Transverse colon (tissue), 3 donors: ENCODE data around the gene BEST4.

Experiments used
- POLR2A ChIP-seq: fragments of 450-650 bp; IDR thresholded peaks from one replicate; pipeline ENCODE4 v1.6.1; 2016; ENCODE audit warnings: antibody characterized with exemption, mild to moderate bottlenecking, moderate library complexity
- TF ChIP-seq, protein P1 (sequence below), 5 experiments: fragments of 200-600 bp in 3 of 5; fragments of 450-650 bp in 2 of 5; sonication (generic) in 3 of 5; IDR thresholded peaks; 1 replicate in 2 of 5; 2 replicates in 3 of 5; pipeline ENCODE4 v1.5.1; 2016 to 2017; ENCODE audit warnings: antibody characterized with exemption in 5 of 5, inconsistent platforms in 3 of 5, mild to moderate bottlenecking in 2 of 5, moderate library complexity in 1 of 5

GRCh38 chr1:44830900-44831304 lies 42.9 kb upstream of the BEST4 start:
- no peak for TF ChIP-seq POLR2A
- TF ChIP-seq, protein P1, sequence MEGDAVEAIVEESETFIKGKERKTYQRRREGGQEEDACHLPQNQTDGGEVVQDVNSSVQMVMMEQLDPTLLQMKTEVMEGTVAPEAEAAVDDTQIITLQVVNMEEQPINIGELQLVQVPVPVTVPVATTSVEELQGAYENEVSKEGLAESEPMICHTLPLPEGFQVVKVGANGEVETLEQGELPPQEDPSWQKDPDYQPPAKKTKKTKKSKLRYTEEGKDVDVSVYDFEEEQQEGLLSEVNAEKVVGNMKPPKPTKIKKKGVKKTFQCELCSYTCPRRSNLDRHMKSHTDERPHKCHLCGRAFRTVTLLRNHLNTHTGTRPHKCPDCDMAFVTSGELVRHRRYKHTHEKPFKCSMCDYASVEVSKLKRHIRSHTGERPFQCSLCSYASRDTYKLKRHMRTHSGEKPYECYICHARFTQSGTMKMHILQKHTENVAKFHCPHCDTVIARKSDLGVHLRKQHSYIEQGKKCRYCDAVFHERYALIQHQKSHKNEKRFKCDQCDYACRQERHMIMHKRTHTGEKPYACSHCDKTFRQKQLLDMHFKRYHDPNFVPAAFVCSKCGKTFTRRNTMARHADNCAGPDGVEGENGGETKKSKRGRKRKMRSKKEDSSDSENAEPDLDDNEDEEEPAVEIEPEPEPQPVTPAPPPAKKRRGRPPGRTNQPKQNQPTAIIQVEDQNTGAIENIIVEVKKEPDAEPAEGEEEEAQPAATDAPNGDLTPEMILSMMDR (IDR thresholded peaks at IDR 0.05), result no peak
